Measurements from ENCODE around the gene SRA1. TPM values are rescaled to one million over a fixed set of nuclear protein-coding genes. Genes with fewer than 3 reads are reported as not detected.

Gene SRA1
- total and polyA plus RNA-seq, 2 of the 13 experiments (the other 11 are each of a cell fraction or from before 2014, with no cell fraction given) = 14.2 to 32.8 TPM

- peak; percentile 71 for TF ChIP-seq ZNF503 (CRISPR knock-in tag; IDR thresholded peaks at IDR 0.05)
- 0 out of 2 replicates have a peak, but pooled peaks have one; percentile 39 for TF ChIP-seq CBFB (CRISPR knock-in tag; IDR thresholded peaks at IDR 0.05)
- peak; percentile 44 for TF ChIP-seq ZNF629 (CRISPR knock-in tag; conservative IDR thresholded peaks at IDR 0.05)
- TF ChIP-seq RBM39 (IDR thresholded peaks at IDR 0.05; ENCODE audit: low read depth, low read length, poor library complexity, severe bottlenecking) = peak; percentile 67
- peak; percentile 99 for TF ChIP-seq ZNF687 (CRISPR knock-in tag; IDR thresholded peaks at IDR 0.05)
- TF ChIP-seq MAZ (IDR thresholded peaks at IDR 0.05; ENCODE audit: borderline replicate concordance, low read depth, low read length) = no peak
- peak; percentile 65 for TF ChIP-seq MAZ (CRISPR knock-in tag; IDR thresholded peaks at IDR 0.05; ENCODE audit: low read depth)
- peak; percentile 56; the same call in 1 of the 2 replicates for TF ChIP-seq ISL2 (CRISPR knock-in tag; IDR thresholded peaks at IDR 0.05)
- TF ChIP-seq FIP1L1 (IDR thresholded peaks at IDR 0.05; ENCODE audit: borderline replicate concordance, insufficient read depth, low read depth, low read length) = no peak
- TF ChIP-seq TOE1 (CRISPR knock-in tag; IDR thresholded peaks at IDR 0.05) = 0 out of 2 replicates have a peak, but pooled peaks have one; percentile 59
- TF ChIP-seq ZFP90 (CRISPR knock-in tag; IDR thresholded peaks at IDR 0.05; ENCODE audit: borderline replicate concordance) = peak; percentile 51; the same call in 1 of the 2 replicates
- peak; percentile 84 for TF ChIP-seq TFE3 (CRISPR knock-in tag; IDR thresholded peaks at IDR 0.05)
- peak; percentile 59; the same call in 1 of the 2 replicates for TF ChIP-seq PCBP1 (IDR thresholded peaks at IDR 0.05; ENCODE audit: borderline replicate concordance, low read depth, low read length)
- no peak for TF ChIP-seq ZNF382 (CRISPR knock-in tag; IDR thresholded peaks at IDR 0.05; ENCODE audit: borderline replicate concordance)
- TF ChIP-seq MLLT10 (CRISPR knock-in tag; IDR thresholded peaks at IDR 0.05) = no peak
- TF ChIP-seq AGO1 (IDR thresholded peaks at IDR 0.05; ENCODE audit: low read depth, low read length, poor library complexity, severe bottlenecking) = peak; percentile 97
- no peak for TF ChIP-seq ZC3H13 (CRISPR knock-in tag; IDR thresholded peaks at IDR 0.05)
- peak; percentile 64; the same call in 1 of the 2 replicates for TF ChIP-seq ZSCAN31 (CRISPR knock-in tag; IDR thresholded peaks at IDR 0.05; ENCODE audit: low read depth)
- TF ChIP-seq HMGA1 (CRISPR knock-in tag; conservative IDR thresholded peaks at IDR 0.05) = no peak
- TF ChIP-seq BATF2 (CRISPR knock-in tag; IDR thresholded peaks at IDR 0.05) = peak; percentile 54; the same call in 1 of the 2 replicates
These were observed 9.6 kb downstream of the SRA1 start, which contains the start of gene EIF4EBP3 (continued) for GRCh38 chr5:140547508-140548299.

Measured in HepG2 (cell line).